Measurements from ENCODE around the gene TBCEL. TPM values are rescaled to one million over a fixed set of nuclear protein-coding genes. Genes with fewer than 3 reads are reported as not detected.

Gene TBCEL
- total RNA-seq, 3 donors from 2014 or later = 16.0 to 31.8 (median 26.9) TPM

Other genes with a start within 250 kb of the TBCEL start
- 1 to 10 TPM in 1 of 3 donors, under 1 TPM in 2; 0.64 to 1.3 (median 0.88) TPM for gene TECTA, start 77.1 kb downstream of the TBCEL start, total RNA-seq